Measurements from ENCODE around the gene FGD2.

The FGD2 gene

GRCh38 chr6:37018198-37019064 is 13.0 kb downstream of the FGD2 start:
- peak; percentile 83 for DNase-seq

GRCh38 chr6:37019065-37019450 is 13.6 kb downstream of the FGD2 start:
- DNase-seq = no peak

GRCh38 chr6:37020381-37020780 is 14.9 kb downstream of the FGD2 start:
- no peak for DNase-seq

- no peak for DNase-seq
Observed at GRCh38 chr6:37020812-37021211, 15.4 kb downstream of the FGD2 start.

- peak; percentile 52 for DNase-seq
Observed at GRCh38 chr6:37021356-37022129, 16.1 kb downstream of the FGD2 start.

GRCh38 chr6:37022135-37022863 is 16.8 kb downstream of the FGD2 start:
- no peak for DNase-seq

- peak; percentile 43 for DNase-seq
Observed at GRCh38 chr6:37024656-37025337, 19.3 kb downstream of the FGD2 start.

GRCh38 chr6:37025621-37026466 is 20.4 kb downstream of the FGD2 start:
- no peak for DNase-seq

GRCh38 chr6:37027036-37027720 is 21.7 kb downstream of the FGD2 start:
- DNase-seq = no peak

- no peak for DNase-seq
Observed at GRCh38 chr6:37027811-37028469, 22.5 kb downstream of the FGD2 start.

GRCh38 chr6:37029249-37029971 is 24.0 kb downstream of the FGD2 start:
- no peak for DNase-seq

- no peak for DNase-seq
Observed at GRCh38 chr6:37030599-37030998, 25.1 kb downstream of the FGD2 start.

- DNase-seq = no peak
Observed at GRCh38 chr6:37032239-37032638, 26.8 kb downstream of the FGD2 start.

- peak; percentile 30 for DNase-seq
Observed at GRCh38 chr6:37033255-37033654, 27.8 kb downstream of the FGD2 start.

GRCh38 chr6:37033819-37034795 is 28.7 kb downstream of the FGD2 start:
- no peak for DNase-seq

- no peak for DNase-seq
Observed at GRCh38 chr6:37036146-37036545, 30.7 kb downstream of the FGD2 start.

- DNase-seq = no peak
Observed at GRCh38 chr6:37038292-37039198, 33.1 kb downstream of the FGD2 start.

GRCh38 chr6:37039958-37040357 is 34.5 kb downstream of the FGD2 start:
- no peak for DNase-seq

Measured in stimulated activated CD4-positive, alpha-beta T cell treated with anti-CD3 and anti-CD28 coated beads, Interleukin-12 subunit alpha, Interleukin-12 subunit beta, amount 100 ng/mL, for 4 hours (primary cell).